ENCODE results near the gene KRTAP2-4. TPM values are rescaled to one million over a fixed set of nuclear protein-coding genes. Genes with fewer than 3 reads are reported as not detected.

Gene KRTAP2-4
- total and polyA plus RNA-seq, 2 of the 13 experiments (the other 11 are each of a cell fraction or from before 2014, with no cell fraction given), result not detected

GRCh38 chr17:41058741-41059140 lies 6.9 kb downstream of the KRTAP2-4 start:
- no peaks in the 10 kb centered on the region for H3K9me3 ChIP-seq (ENCODE audit: low read length)
- peak overlapping the region; percentile 51 for H3K9ac ChIP-seq (ENCODE audit: insufficient read depth, low read depth, low read length)
- no peaks in the 10 kb centered on the region for H4K20me1 ChIP-seq (ENCODE audit: insufficient read depth, low read length)
- H3K36me3 ChIP-seq (replicated peaks in 1 of 2; ENCODE audit: control insufficient read depth in 1 of 2, insufficient read depth in 2 of 2, low read length in 2 of 2), result no peaks in the 10 kb centered on the region
- FAIRE-seq (no peak), ATAC-seq (no peak), DNase-seq (ENCODE audit: low spot score) (peak; percentile 48)
- WGBS (ENCODE audit: low lambda C conversion rate), result 46% methylated on average over 5 of the region's 5 CpGs
- ChIA-PET POLR2A (interaction anchor here (0.7 to 1.6 kb wide), 10 partner anchors 11 to 630 kb away, joined by 3 to 15 read pairs (median 4); partner anchors contain the start of gene KRTAP3-1), CTCF (ENCODE audit: low intra/inter-chr PET ratio, low total read pairs) (no interaction called here)
- H3K4me3 ChIP-seq (replicated peaks in 1 of 3; ENCODE audit: insufficient read depth in 1 of 3, low read depth in 2 of 3, low read length in 3 of 3), result no peak overlapping the region
- H3K4me2 ChIP-seq (ENCODE audit: low read depth, low read length), result peak overlapping the region; percentile 51
- no peaks in the 10 kb centered on the region for H3K27me3 ChIP-seq (ENCODE audit: control insufficient read depth in 1 of 2, insufficient read depth in 2 of 2, low read length in 2 of 2)
- H2AFZ ChIP-seq (ENCODE audit: low read length), result no peak overlapping the region
- in situ Hi-C loops (cut with HindIII; ENCODE audit: extremely low pct_ligation_motif_present, low pct_unique_long_range_greater_than_20kb), result loop anchor here (5.0 to 10.0 kb wide), 2 partner anchors 51 to 104 kb away; partner anchors contain the start of gene KRTAP3-1
- H3K27ac ChIP-seq (ENCODE audit: extremely low read length, insufficient read depth, low read length), result peak overlapping the region; percentile 79
- intact Hi-C loops (cut with micrococcal nuclease; ENCODE audit: unreplicated experiment), result loop anchor here (2.0 kb wide), 1 partner anchor 50 kb away; the partner anchor contains the start of gene KRTAP3-1
- H3K4me1 ChIP-seq (ENCODE audit: insufficient read depth, low read length), result peaks cover 53% of the 10 kb centered on the region
- no TSS peak for BruUV-seq (replicated peaks)
- H3K79me2 ChIP-seq (ENCODE audit: insufficient read depth, low read length), result no peaks in the 10 kb centered on the region
- TF ChIP-seq ZNF383 (CRISPR knock-in tag; IDR thresholded peaks at IDR 0.05; ENCODE audit: borderline replicate concordance) (no peak), TCF7L2 (IDR thresholded peaks at IDR 0.05; ENCODE audit: low read depth, low read length) (no peak), ZNF160 (CRISPR knock-in tag; IDR thresholded peaks at IDR 0.05) (no peak), ZNF414 (CRISPR knock-in tag; IDR thresholded peaks at IDR 0.05) (no peak), ZSCAN9 (CRISPR knock-in tag; IDR thresholded peaks at IDR 0.05; ENCODE audit: borderline replicate concordance) (no peak), ZIK1 (CRISPR knock-in tag; IDR thresholded peaks at IDR 0.05; ENCODE audit: borderline replicate concordance, low read depth) (no peak), ZMAT3 (CRISPR knock-in tag; conservative IDR thresholded peaks at IDR 0.05) (no peak), ZBTB25 (CRISPR knock-in tag; IDR thresholded peaks at IDR 0.05) (no peak), ZNF550 (CRISPR knock-in tag; IDR thresholded peaks at IDR 0.05; ENCODE audit: borderline replicate concordance) (no peak), MLX (CRISPR knock-in tag; IDR thresholded peaks at IDR 0.05) (no peak), ZNF350 (CRISPR knock-in tag; IDR thresholded peaks at IDR 0.05; ENCODE audit: borderline replicate concordance, low read depth) (no peak), CENPBD1 (CRISPR knock-in tag; IDR thresholded peaks at IDR 0.05; ENCODE audit: borderline replicate concordance, low read depth) (no peak), ZFP91 (CRISPR knock-in tag; IDR thresholded peaks at IDR 0.05; ENCODE audit: borderline replicate concordance) (no peak), PBX3 (CRISPR knock-in tag; IDR thresholded peaks at IDR 0.05; ENCODE audit: borderline replicate concordance) (no peak), ZNF317 (CRISPR knock-in tag; IDR thresholded peaks at IDR 0.05) (no peak), THYN1 (CRISPR knock-in tag; IDR thresholded peaks at IDR 0.05; ENCODE audit: borderline replicate concordance, low read depth) (no peak), ELK4 (CRISPR knock-in tag; IDR thresholded peaks at IDR 0.05; ENCODE audit: borderline replicate concordance) (no peak)

Measured in HepG2 (cell line).